CD4-positive, CD25-positive, alpha-beta regulatory T cell (primary cell): Measurements from ENCODE around the gene WDR5B. TPM values are rescaled to one million over a fixed set of nuclear protein-coding genes. Genes with fewer than 3 reads are reported as not detected.
"Not testable (repeated sequence)": the region's sequence is repeated elsewhere in the genome, so short reads cannot be mapped to it uniquely, and the experiment has no call there.

Source experiments
- ATAC-seq, 2 donors: fragments of 150-1000 bp; cut with Tn5 transposase; one replicate each; pipeline ENCODE4 v1.10.0; 2021; ENCODE audit warnings: low read depth in 2 of 2, moderate number of reproducible peaks in 2 of 2, moderate library complexity in 1 of 2
- DNase-seq, 3 donors: peaks; one replicate each; pipeline versions ENCODE4 v3.0.0 to v3.0.0-alpha.2; 2012 to 2022; ENCODE audit warnings: mixed read lengths in 1 of 3
- H3K27ac ChIP-seq: one replicate; pipeline ENCODE4 v1.7.0; 2013; ENCODE audit warnings: mild to moderate bottlenecking, low read length; ENCODE audit not compliant: insufficient read depth, poor library complexity, severe bottlenecking
- H3K27me3 ChIP-seq: one replicate; pipeline ENCODE4 v1.7.0; 2013; ENCODE audit warnings: low read length; ENCODE audit not compliant: control insufficient read depth, insufficient read depth
- H3K36me3 ChIP-seq: one replicate; pipeline ENCODE4 v1.7.0; 2013; ENCODE audit warnings: mild to moderate bottlenecking, low read length, moderate library complexity; ENCODE audit not compliant: control insufficient read depth, insufficient read depth
- H3K4me1 ChIP-seq: 2 replicates; pipeline ENCODE4 v1.7.0; 2013; ENCODE audit warnings: mild to moderate bottlenecking, low read length; ENCODE audit not compliant: insufficient read depth, control insufficient read depth, poor library complexity, severe bottlenecking
- H3K4me3 ChIP-seq: one replicate; pipeline ENCODE4 v1.7.0; 2013; ENCODE audit warnings: low read depth, mild to moderate bottlenecking, low read length, moderate library complexity
- H3K9me3 ChIP-seq, 2 experiments: 1 replicate in 1 of 2; 2 replicates in 1 of 2; pipeline ENCODE4 v1.7.0; 2013; ENCODE audit warnings: low read length in 2 of 2, mild to moderate bottlenecking in 1 of 2, moderate library complexity in 1 of 2; ENCODE audit not compliant: control insufficient read depth in 2 of 2
- H3K27ac Mint-ChIP-seq, 3 donors: one replicate each; pipeline ENCODE4 v1.8.0; 2020 to 2022; ENCODE audit warnings: mild to moderate bottlenecking in 3 of 3, mixed read lengths in 3 of 3, moderate library complexity in 2 of 3
- H3K27me3 Mint-ChIP-seq: one replicate; pipeline ENCODE4 v1.8.0; 2022; ENCODE audit warnings: mild to moderate bottlenecking, mixed read lengths
- H3K36me3 Mint-ChIP-seq: one replicate; pipeline ENCODE4 v1.8.0; 2020; ENCODE audit warnings: mixed read lengths
- H3K4me1 Mint-ChIP-seq, 4 donors: one replicate each; pipeline ENCODE4 v1.8.0; 2020 to 2022; ENCODE audit warnings: mixed read lengths in 4 of 4, mild to moderate bottlenecking in 1 of 4
- H3K4me3 Mint-ChIP-seq, 4 donors: one replicate each; pipeline ENCODE4 v1.8.0; 2020 to 2022; ENCODE audit warnings: mild to moderate bottlenecking in 4 of 4, mixed read lengths in 4 of 4, moderate library complexity in 3 of 4
- H3K9me3 Mint-ChIP-seq, 7 donors: one replicate each; pipeline ENCODE4 v1.8.0; 2020 to 2022; ENCODE audit warnings: mixed read lengths in 7 of 7, mild to moderate bottlenecking in 3 of 7, moderate library complexity in 2 of 7
- polyA plus RNA-seq, 4 donors: library from polyadenylated mRNA; unstranded; fragments of 300-500 nt; fragmentation: Illumina TruSeq; gene quantifications; one replicate each; pipeline ENCODE4 v1.2.3, GENCODE V29; 2021
- total RNA-seq: library from RNA; stranded (reverse); gene quantifications from one replicate; pipeline ENCODE4 v1.2.3, GENCODE V29; 2022

Gene WDR5B
- total and polyA plus RNA-seq, 5 donors from 2014 or later = 2.0 to 4.9 (median 2.5) TPM

- H3K9me3 Mint-ChIP-seq = peaks cover 0 to 5% (median 2%) of the 10 kb centered on the region in 7 donors
- no peak overlapping the region for H3K27ac Mint-ChIP-seq
- no peak overlapping the region for H3K4me3 Mint-ChIP-seq
- H3K27me3 Mint-ChIP-seq = no peaks in the 10 kb centered on the region
- no peak for ATAC-seq
- DNase-seq = no peak
- H3K36me3 Mint-ChIP-seq = peaks cover 59% of the 10 kb centered on the region
- no peaks in the 10 kb centered on the region for H3K27me3 ChIP-seq
- H3K27ac ChIP-seq = no peak overlapping the region
- peaks cover 3 to 21% (median 8%) of the 10 kb centered on the region in 4 donors for H3K4me1 Mint-ChIP-seq
- H3K4me1 ChIP-seq = no peaks in the 10 kb centered on the region
- no peaks in the 10 kb centered on the region for H3K9me3 ChIP-seq
- no peak overlapping the region for H3K4me3 ChIP-seq
- peaks cover 53% of the 10 kb centered on the region for H3K36me3 ChIP-seq
These were observed 35.5 kb upstream of the WDR5B start for GRCh38 chr3:122451371-122451770.

GRCh38 chr3:122448218-122448617 lies 32.4 kb upstream of the WDR5B start:
- not testable (repeated sequence) for H3K4me3 Mint-ChIP-seq, H3K27ac ChIP-seq, H3K4me3 ChIP-seq, H3K27me3 ChIP-seq, H3K27ac Mint-ChIP-seq, ATAC-seq, H3K4me1 ChIP-seq, H3K9me3 ChIP-seq, H3K27me3 Mint-ChIP-seq, DNase-seq
- peaks cover 59% of the 10 kb centered on the region for H3K36me3 ChIP-seq
- Mint-ChIP-seq H3K36me3 (peaks cover 80% of the 10 kb centered on the region), H3K4me1 (peaks cover 0 to 14% (median 12%) of the 10 kb centered on the region in 4 donors), H3K9me3 (peaks cover 2 to 13% (median 4%) of the 10 kb centered on the region in 7 donors)

DNA sequence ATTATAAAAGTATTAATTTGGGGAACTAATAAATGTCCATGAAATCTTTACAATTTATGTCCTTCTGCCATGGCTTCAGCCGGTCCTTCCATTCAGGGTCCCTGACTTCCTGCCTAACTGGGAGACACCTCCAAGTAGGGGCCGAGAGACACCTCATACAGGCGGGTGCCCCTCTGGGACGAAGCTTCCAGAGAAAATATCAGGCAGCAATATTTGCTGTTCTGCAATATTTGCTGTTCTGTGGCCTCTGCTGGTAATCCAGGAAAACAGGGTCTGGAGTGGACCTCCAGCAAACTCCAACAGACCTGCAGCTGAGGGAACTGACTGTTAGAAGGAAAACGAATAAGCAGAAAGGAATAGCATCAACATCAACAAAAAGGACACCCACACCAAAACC lies 28.6 kb upstream of the WDR5B start:
- H3K9me3 ChIP-seq, DNase-seq, H3K27ac ChIP-seq, H3K27me3 Mint-ChIP-seq, H3K4me1 ChIP-seq, H3K27me3 ChIP-seq, H3K4me3 Mint-ChIP-seq, H3K4me3 ChIP-seq, H3K27ac Mint-ChIP-seq, ATAC-seq: not testable (repeated sequence)
- H3K36me3 Mint-ChIP-seq = peaks cover 90% of the 10 kb centered on the region
- H3K36me3 ChIP-seq = peaks cover 68% of the 10 kb centered on the region
- H3K9me3 Mint-ChIP-seq = peaks cover 2 to 13% (median 4%) of the 10 kb centered on the region in 7 donors
- H3K4me1 Mint-ChIP-seq = peaks cover 4 to 14% (median 12%) of the 10 kb centered on the region in 4 donors

- not testable (repeated sequence) for ATAC-seq, H3K27me3 ChIP-seq, DNase-seq, H3K4me3 Mint-ChIP-seq, H3K27ac ChIP-seq, H3K4me1 ChIP-seq, H3K27me3 Mint-ChIP-seq, H3K9me3 ChIP-seq, H3K27ac Mint-ChIP-seq, H3K4me3 ChIP-seq
- H3K36me3 Mint-ChIP-seq = peaks cover 90% of the 10 kb centered on the region
- peaks cover 68% of the 10 kb centered on the region for H3K36me3 ChIP-seq
- peaks cover 4 to 14% (median 12%) of the 10 kb centered on the region in 4 donors for H3K4me1 Mint-ChIP-seq
- peaks cover 2 to 13% (median 4%) of the 10 kb centered on the region in 7 donors for H3K9me3 Mint-ChIP-seq
These were observed 28.1 kb upstream of the WDR5B start for GRCh38 chr3:122443762-122444490.

GRCh38 chr3:122443090-122443489 lies 27.2 kb upstream of the WDR5B start:
- Histone ChIP-seq H3K9me3 (no peaks in the 10 kb centered on the region), H3K4me3 (no peak overlapping the region), H3K36me3 (peaks cover 67% of the 10 kb centered on the region), H3K27ac (no peak overlapping the region), H3K27me3 (no peaks in the 10 kb centered on the region), H3K4me1 (no peaks in the 10 kb centered on the region)
- H3K4me3 Mint-ChIP-seq = peak overlapping the region in 1 of 4 donors; percentile 10
- DNase-seq (no peak), ATAC-seq (no peak)
- H3K27me3 Mint-ChIP-seq = no peaks in the 10 kb centered on the region
- no peak overlapping the region for H3K27ac Mint-ChIP-seq
- H3K36me3 Mint-ChIP-seq = peaks cover 90% of the 10 kb centered on the region
- H3K4me1 Mint-ChIP-seq = peaks cover 4 to 14% (median 11%) of the 10 kb centered on the region in 4 donors
- H3K9me3 Mint-ChIP-seq = peaks cover 0 to 9% (median 2%) of the 10 kb centered on the region in 7 donors

DNA sequence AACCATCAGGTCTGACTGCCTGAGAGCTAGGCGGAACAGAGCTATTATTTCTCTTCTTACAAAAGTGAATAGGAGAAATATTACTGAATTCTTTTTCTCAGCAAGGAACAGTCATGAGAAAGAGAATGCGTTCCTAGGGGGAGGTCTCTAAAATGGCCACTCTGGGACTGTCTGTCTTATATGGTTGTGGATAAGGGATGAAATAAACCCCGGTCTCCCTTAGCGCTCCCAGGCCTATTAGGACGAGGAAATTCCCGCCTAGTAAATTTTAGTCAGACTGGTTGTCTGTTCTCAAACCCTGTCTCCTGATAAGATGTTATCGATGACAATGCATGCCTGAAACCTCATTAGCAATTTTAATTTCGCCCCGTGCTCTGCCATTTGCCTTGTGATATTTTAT lies 20.1 kb upstream of the WDR5B start:
- H3K36me3 ChIP-seq = peaks cover 72% of the 10 kb centered on the region
- no peak overlapping the region for H3K27ac Mint-ChIP-seq

DNA sequence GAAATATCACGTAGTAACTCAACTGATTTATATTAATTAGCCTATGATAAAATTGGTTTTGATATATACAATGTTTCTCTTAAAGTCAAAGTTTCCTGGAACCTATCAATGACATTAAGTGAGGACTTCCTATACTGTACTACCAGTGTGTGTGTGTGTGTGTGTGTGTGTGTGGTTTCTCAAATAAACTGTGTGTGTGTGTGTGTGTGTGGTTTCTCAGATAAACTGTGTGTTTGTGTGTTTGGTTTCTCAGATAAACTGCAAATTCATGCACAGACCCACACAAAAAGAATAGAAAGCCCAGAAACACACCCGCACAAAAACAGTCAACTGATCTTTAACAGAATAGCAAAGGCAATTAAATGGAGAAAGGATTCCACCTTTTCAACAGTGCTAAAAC lies 14.5 kb upstream of the WDR5B start:
- Mint-ChIP-seq H3K4me1 (peaks cover 2 to 25% (median 10%) of the 10 kb centered on the region in 4 donors), H3K9me3 (peaks cover 0 to 14% (median 0%) of the 10 kb centered on the region in 7 donors), H3K27me3 (no peaks in the 10 kb centered on the region), H3K36me3 (peaks cover 73% of the 10 kb centered on the region), H3K27ac (peak overlapping the region in 1 of 3 donors; percentile 78), H3K4me3 (no peak overlapping the region)
- peak in 1 of 3 donors; percentile 26 for DNase-seq
- Histone ChIP-seq H3K27ac (no peak overlapping the region), H3K4me1 (no peaks in the 10 kb centered on the region), H3K36me3 (peaks cover 52% of the 10 kb centered on the region), H3K4me3 (no peak overlapping the region), H3K9me3 (no peaks in the 10 kb centered on the region), H3K27me3 (no peaks in the 10 kb centered on the region)
- no peak for ATAC-seq

More for the DNA sequence above, 20.1 kb upstream of the WDR5B start:
- DNase-seq (no peak), ATAC-seq (no peak)
- H3K27me3 Mint-ChIP-seq = no peaks in the 10 kb centered on the region
- peaks cover 0 to 10% (median 4%) of the 10 kb centered on the region in 7 donors for H3K9me3 Mint-ChIP-seq
- H3K9me3 ChIP-seq = peaks cover 5% of the 10 kb centered on the region in 2 experiments
- H3K4me1 Mint-ChIP-seq = peaks cover 0 to 11% (median 0%) of the 10 kb centered on the region in 4 donors
- no peaks in the 10 kb centered on the region for H3K27me3 ChIP-seq
- H3K4me3 ChIP-seq = no peak overlapping the region
- H3K4me1 ChIP-seq = no peaks in the 10 kb centered on the region
- no peak overlapping the region for H3K4me3 Mint-ChIP-seq
- H3K36me3 Mint-ChIP-seq = peaks cover 80% of the 10 kb centered on the region
- no peak overlapping the region for H3K27ac ChIP-seq
